HG03064 (cell line): ENCODE data around the gene NPLOC4.

ENCODE experiments used
- ATAC-seq: cut with Tn5 transposase; IDR thresholded peaks from one replicate; pipeline ENCODE4 v1.9.1; 2021; ENCODE audit warnings: low read depth; ENCODE audit not compliant: unreplicated experiment

Gene NPLOC4

GRCh38 chr17:81522491-81523401 lies 114.2 kb downstream of the NPLOC4 start:
- ATAC-seq = no peak

GRCh38 chr17:81520021-81520901 lies 116.7 kb downstream of the NPLOC4 start:
- ATAC-seq = no peak

- ATAC-seq = no peak
Measured at GRCh38 chr17:81519284-81520020, 117.5 kb downstream of the NPLOC4 start.

GRCh38 chr17:81518785-81519283 lies 118.1 kb downstream of the NPLOC4 start:
- ATAC-seq = no peak

GRCh38 chr17:81518113-81518784 lies 118.7 kb downstream of the NPLOC4 start:
- ATAC-seq = no peak

- no peak for ATAC-seq
Measured at GRCh38 chr17:81517339-81518112, 119.4 kb downstream of the NPLOC4 start.

GRCh38 chr17:81517009-81517338 lies 119.9 kb downstream of the NPLOC4 start:
- ATAC-seq = no peak

GRCh38 chr17:81516439-81516838 lies 120.5 kb downstream of the NPLOC4 start:
- no peak for ATAC-seq

- ATAC-seq = no peak
Measured at GRCh38 chr17:81515530-81516041, 121.3 kb downstream of the NPLOC4 start.

- ATAC-seq = no peak
Measured at GRCh38 chr17:81514739-81515529, 122.0 kb downstream of the NPLOC4 start.

GRCh38 chr17:81514489-81514738 lies 122.5 kb downstream of the NPLOC4 start:
- ATAC-seq = no peak

GRCh38 chr17:81513753-81514488 lies 123.0 kb downstream of the NPLOC4 start:
- ATAC-seq = no peak

- no peak for ATAC-seq
Measured at GRCh38 chr17:81513372-81513752, 123.5 kb downstream of the NPLOC4 start.

GRCh38 chr17:81512562-81513371 lies 124.1 kb downstream of the NPLOC4 start, which contains the start of gene ACTG1:
Gene ACTG1, minus strand, starts transcription at chr17:81512799. Its CDS starts 445 bp downstream, at chr17:81512354.
- no peak for ATAC-seq

GRCh38 chr17:81511804-81512561 lies 124.9 kb downstream of the NPLOC4 start:
- ATAC-seq = no peak

- ATAC-seq = no peak
Measured at GRCh38 chr17:81511554-81511803, 125.4 kb downstream of the NPLOC4 start.
